ENCODE measurements around the gene MAZ.

DNA sequence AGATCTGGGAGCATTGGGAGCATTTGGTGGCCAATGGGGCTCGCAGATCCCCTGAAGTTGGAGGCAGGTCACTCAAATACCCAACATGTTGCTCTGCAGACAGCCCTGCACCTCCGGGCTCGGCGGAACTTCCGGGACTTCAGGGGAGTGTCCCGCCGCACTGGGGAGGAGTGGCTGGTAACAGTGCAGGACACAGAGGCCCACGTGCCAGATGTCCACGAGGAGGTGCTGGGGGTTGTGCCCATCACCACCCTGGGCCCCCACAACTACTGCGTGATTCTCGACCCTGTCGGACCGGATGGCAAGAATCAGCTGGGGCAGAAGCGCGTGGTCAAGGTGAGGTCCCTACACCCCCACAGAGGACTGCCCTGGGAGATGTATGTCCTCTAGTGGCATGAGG, 30.3 kb downstream of the MAZ start:
- TF ChIP-seq, protein P1, sequence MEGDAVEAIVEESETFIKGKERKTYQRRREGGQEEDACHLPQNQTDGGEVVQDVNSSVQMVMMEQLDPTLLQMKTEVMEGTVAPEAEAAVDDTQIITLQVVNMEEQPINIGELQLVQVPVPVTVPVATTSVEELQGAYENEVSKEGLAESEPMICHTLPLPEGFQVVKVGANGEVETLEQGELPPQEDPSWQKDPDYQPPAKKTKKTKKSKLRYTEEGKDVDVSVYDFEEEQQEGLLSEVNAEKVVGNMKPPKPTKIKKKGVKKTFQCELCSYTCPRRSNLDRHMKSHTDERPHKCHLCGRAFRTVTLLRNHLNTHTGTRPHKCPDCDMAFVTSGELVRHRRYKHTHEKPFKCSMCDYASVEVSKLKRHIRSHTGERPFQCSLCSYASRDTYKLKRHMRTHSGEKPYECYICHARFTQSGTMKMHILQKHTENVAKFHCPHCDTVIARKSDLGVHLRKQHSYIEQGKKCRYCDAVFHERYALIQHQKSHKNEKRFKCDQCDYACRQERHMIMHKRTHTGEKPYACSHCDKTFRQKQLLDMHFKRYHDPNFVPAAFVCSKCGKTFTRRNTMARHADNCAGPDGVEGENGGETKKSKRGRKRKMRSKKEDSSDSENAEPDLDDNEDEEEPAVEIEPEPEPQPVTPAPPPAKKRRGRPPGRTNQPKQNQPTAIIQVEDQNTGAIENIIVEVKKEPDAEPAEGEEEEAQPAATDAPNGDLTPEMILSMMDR (IDR thresholded peaks at IDR 0.05; ENCODE audit: insufficient read depth, low read length, poor library complexity, severe bottlenecking), result no peak
- no peak for TF ChIP-seq EZH2phosphoT487 (conservative IDR thresholded peaks at IDR 0.05; ENCODE audit: low read length)

All from SU-DHL-6 (cell line).